H9 (cell line): ENCODE data around the gene BTG4. TPM values are rescaled to one million over a fixed set of nuclear protein-coding genes. Genes with fewer than 3 reads are reported as not detected.

Source experiments
- DNase-seq: peaks from one replicate; pipeline ENCODE4 v3.0.0-alpha.2; 2017
- H2AFZ ChIP-seq: one replicate; pipeline ENCODE4 v1.6.1; 2013; ENCODE audit warnings: mild to moderate bottlenecking, low read length, control low read depth, moderate library complexity
- H2AK5ac ChIP-seq: 2 replicates; pipeline ENCODE4 v1.6.1; 2013; ENCODE audit warnings: low read length, control low read depth, mixed read lengths; ENCODE audit not compliant: insufficient read length
- H2BK120ac ChIP-seq: one replicate; pipeline ENCODE4 v1.6.1; 2013; ENCODE audit warnings: low read depth, mild to moderate bottlenecking, low read length, control low read depth, inconsistent platforms; ENCODE audit not compliant: poor library complexity, severe bottlenecking
- H2BK12ac ChIP-seq: 2 replicates; pipeline ENCODE4 v1.6.1; 2013; ENCODE audit warnings: low read length, control low read depth, mixed read lengths, low read depth; ENCODE audit not compliant: insufficient read length
- H2BK15ac ChIP-seq: 2 replicates; pipeline ENCODE4 v1.6.1; 2013; ENCODE audit warnings: low read depth, low read length, control low read depth
- H2BK20ac ChIP-seq: one replicate; pipeline ENCODE4 v1.6.1; 2013; ENCODE audit warnings: low read depth, mild to moderate bottlenecking, low read length, control low read depth, inconsistent platforms; ENCODE audit not compliant: poor library complexity, severe bottlenecking
- H2BK5ac ChIP-seq: 2 replicates; pipeline ENCODE4 v1.6.1; 2013; ENCODE audit warnings: low read length, control low read depth, mixed read lengths; ENCODE audit not compliant: insufficient read length
- H3K14ac ChIP-seq: 2 replicates; pipeline ENCODE4 v1.6.1; 2013; ENCODE audit warnings: low read length, control low read depth; ENCODE audit not compliant: insufficient read depth
- H3K18ac ChIP-seq: 2 replicates; pipeline ENCODE4 v1.6.1; 2013; ENCODE audit warnings: low read depth, mild to moderate bottlenecking, mixed read lengths, low read length, control low read depth; ENCODE audit not compliant: insufficient read length
- H3K23ac ChIP-seq: 2 replicates; pipeline ENCODE4 v1.6.1; 2013; ENCODE audit warnings: low read length, control low read depth, mixed read lengths, low read depth; ENCODE audit not compliant: insufficient read length
- H3K23me2 ChIP-seq: 2 replicates; pipeline ENCODE4 v1.6.1; 2013; ENCODE audit warnings: low read depth, mild to moderate bottlenecking, mixed read lengths, low read length, control low read depth; ENCODE audit not compliant: insufficient read length, poor library complexity, severe bottlenecking
- H3K27ac ChIP-seq: 2 replicates; pipeline ENCODE4 v1.5.1; 2013; ENCODE audit warnings: low read length, control low read depth, mixed read lengths, low read depth; ENCODE audit not compliant: insufficient read length
- H3K27me3 ChIP-seq: 2 replicates; pipeline ENCODE4 v1.6.1; 2013; ENCODE audit warnings: low read length, control low read depth, inconsistent platforms; ENCODE audit not compliant: insufficient read depth
- H3K4ac ChIP-seq: 2 replicates; pipeline ENCODE4 v1.6.1; 2013; ENCODE audit warnings: low read depth, mild to moderate bottlenecking, control low read depth, inconsistent platforms, low read length, moderate library complexity
- H3K4me1 ChIP-seq: 2 replicates; pipeline ENCODE4 v1.6.1; 2013; ENCODE audit warnings: low read length, control low read depth, inconsistent platforms; ENCODE audit not compliant: insufficient read depth
- H3K4me2 ChIP-seq: 2 replicates; pipeline ENCODE4 v1.6.1; 2013; ENCODE audit warnings: low read length, control low read depth, mixed read lengths; ENCODE audit not compliant: insufficient read length, insufficient read depth
- H3K56ac ChIP-seq: 2 replicates; pipeline ENCODE4 v1.6.1; 2013; ENCODE audit warnings: low read depth, mild to moderate bottlenecking, mixed read lengths, low read length, control low read depth; ENCODE audit not compliant: insufficient read length
- H3K79me1 ChIP-seq: 2 replicates; pipeline ENCODE4 v1.6.1; 2013; ENCODE audit warnings: low read depth, mild to moderate bottlenecking, moderate library complexity, low read length, control low read depth, inconsistent platforms; ENCODE audit not compliant: insufficient read depth, poor library complexity, severe bottlenecking
- H3K79me2 ChIP-seq: 2 replicates; pipeline ENCODE4 v1.6.1; 2013; ENCODE audit warnings: low read length, control low read depth, inconsistent platforms; ENCODE audit not compliant: insufficient read depth
- H3K9ac ChIP-seq: 2 replicates; pipeline ENCODE4 v1.6.1; 2013; ENCODE audit warnings: low read length, control low read depth, mixed read lengths; ENCODE audit not compliant: insufficient read length; ENCODE audit errors: extremely low read depth
- H3K9me3 ChIP-seq: one replicate; pipeline ENCODE4 v1.6.1; 2013; ENCODE audit warnings: low read depth, low read length, inconsistent platforms; ENCODE audit not compliant: control insufficient read depth
- H3T11ph ChIP-seq: one replicate; pipeline ENCODE4 v1.6.1; 2013; ENCODE audit warnings: mild to moderate bottlenecking, low read length, control low read depth, inconsistent platforms
- H4K20me1 ChIP-seq: one replicate; pipeline ENCODE4 v1.6.1; 2013; ENCODE audit not compliant: control insufficient read depth, insufficient read length, insufficient read depth
- H4K5ac ChIP-seq: 2 replicates; pipeline ENCODE4 v1.6.1; 2013; ENCODE audit warnings: low read depth, mild to moderate bottlenecking, mixed read lengths, low read length, control low read depth; ENCODE audit not compliant: insufficient read length
- H4K8ac ChIP-seq: replicated peaks from 2 replicates; pipeline ENCODE4 v1.6.1; 2013; ENCODE audit warnings: low read length, control low read depth, mixed read lengths, low read depth; ENCODE audit not compliant: insufficient read length
- H4K91ac ChIP-seq: 2 replicates; pipeline ENCODE4 v1.6.1; 2013; ENCODE audit warnings: low read depth, mild to moderate bottlenecking, moderate library complexity, mixed read lengths, low read length, control low read depth; ENCODE audit not compliant: insufficient read length
- H3K27ac Mint-ChIP-seq, 3 experiments: 2 replicates in 2 of 3; 3 replicates in 1 of 3; pipeline ENCODE4 v1.8.0; 2020 to 2021; ENCODE audit warnings: mixed read lengths in 3 of 3, mild to moderate bottlenecking in 1 of 3, moderate library complexity in 1 of 3
- H3K27me3 Mint-ChIP-seq: 2 replicates; pipeline ENCODE4 v1.8.0; 2021; ENCODE audit warnings: low read depth, mild to moderate bottlenecking, moderate library complexity, mixed read lengths
- H3K36me3 Mint-ChIP-seq, 3 experiments: 2 replicates in 2 of 3; 3 replicates in 1 of 3; pipeline ENCODE4 v1.8.0; 2020 to 2021; ENCODE audit warnings: low read depth in 3 of 3, mixed read lengths in 3 of 3; ENCODE audit not compliant: insufficient read depth in 1 of 3
- H3K4me1 Mint-ChIP-seq, 2 experiments: 2 replicates each; pipeline ENCODE4 v1.8.0; 2020; ENCODE audit warnings: mixed read lengths in 2 of 2
- H3K4me3 Mint-ChIP-seq, 2 experiments: 2 replicates in 1 of 2; 3 replicates in 1 of 2; pipeline ENCODE4 v1.8.0; 2020 to 2021; ENCODE audit warnings: mild to moderate bottlenecking in 2 of 2, mixed read lengths in 2 of 2, moderate library complexity in 1 of 2
- H3K9me3 Mint-ChIP-seq, 2 experiments: 2 replicates in 1 of 2; 3 replicates in 1 of 2; pipeline ENCODE4 v1.8.0; 2020; ENCODE audit warnings: mild to moderate bottlenecking in 2 of 2, mixed read lengths in 2 of 2, moderate library complexity in 1 of 2
- WGBS: extraction: QIAGEN DNeasy Blood & Tissue Kit; methylation state at CpG from one replicate; pipeline ENCODE4 v1.1.7; 2013; ENCODE audit warnings: missing lambda C conversion rate, low lambda C conversion rate, mixed read lengths; ENCODE audit not compliant: insufficient read length; ENCODE audit errors: extremely low coverage; 5-methylcytosine and 5-hydroxymethylcytosine counted together
- total RNA-seq: library from RNA; stranded (reverse); gene quantifications from 2 replicates; pipeline ENCODE4 v1.2.1, GENCODE V29; 2021
- TF ChIP-seq, protein P1 (sequence below): fragments of 200-600 bp; sonication (generic); conservative IDR thresholded peaks from 3 replicates; pipeline ENCODE4 v1.8.0; 2021; ENCODE audit warnings: antibody characterized with exemption, mild to moderate bottlenecking

BTG4 gene
- total RNA-seq, 1 experiment from 2014 or later, result not detected

DNA sequence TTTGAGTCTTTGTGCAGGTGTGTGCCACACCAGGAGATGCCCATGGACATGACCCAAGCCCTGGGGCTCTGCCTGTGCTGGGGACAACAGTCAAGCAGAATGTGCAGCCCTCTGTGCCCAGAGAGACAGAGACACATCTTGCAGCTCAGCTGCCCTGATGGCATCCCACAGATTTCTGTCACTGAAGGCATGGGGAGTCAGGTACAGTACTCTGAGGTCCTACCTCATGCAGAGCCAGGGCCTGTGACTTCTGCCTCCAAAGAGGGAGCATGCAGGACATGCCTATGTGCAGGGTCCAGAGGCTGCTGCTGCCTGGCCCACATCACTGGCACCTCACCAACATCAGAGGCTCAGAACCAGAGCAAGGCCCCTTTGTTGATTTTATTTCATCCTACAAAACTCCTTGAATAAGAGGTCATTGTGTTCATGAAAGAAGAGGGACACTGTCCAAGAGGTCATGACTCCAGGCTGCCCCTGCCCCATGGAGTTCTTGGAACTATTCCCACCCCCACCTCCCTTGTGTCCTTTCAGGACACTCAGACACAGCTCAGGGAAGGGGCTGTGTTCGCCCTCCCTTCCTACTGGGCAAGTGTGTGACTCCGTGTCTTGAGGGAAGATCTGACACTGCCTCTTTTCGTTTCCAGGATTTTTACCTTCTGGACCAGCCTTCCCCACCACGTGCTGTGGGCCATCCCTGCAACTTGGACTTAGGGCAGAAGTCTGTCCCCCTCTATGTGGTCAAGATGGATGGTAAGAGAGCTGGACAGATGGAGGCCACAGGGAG, 62.3 kb downstream of the BTG4 start:
- H3K79me2 ChIP-seq, result no peaks in the 10 kb centered on the region
- H2BK120ac ChIP-seq, result no peak overlapping the region
- H2BK20ac ChIP-seq, result no peak overlapping the region
- H3K79me1 ChIP-seq, result no peaks in the 10 kb centered on the region
- H3K4me2 ChIP-seq, result no peak overlapping the region
- H3K14ac ChIP-seq, result no peak overlapping the region
- H2AFZ ChIP-seq, result no peak overlapping the region
- H3K56ac ChIP-seq, result no peak overlapping the region
- H3K27me3 ChIP-seq, result no peaks in the 10 kb centered on the region
- H2BK12ac ChIP-seq, result no peak overlapping the region
- H3K23me2 ChIP-seq, result no peaks in the 10 kb centered on the region
- H3K18ac ChIP-seq, result no peak overlapping the region
- TF ChIP-seq, protein P1, sequence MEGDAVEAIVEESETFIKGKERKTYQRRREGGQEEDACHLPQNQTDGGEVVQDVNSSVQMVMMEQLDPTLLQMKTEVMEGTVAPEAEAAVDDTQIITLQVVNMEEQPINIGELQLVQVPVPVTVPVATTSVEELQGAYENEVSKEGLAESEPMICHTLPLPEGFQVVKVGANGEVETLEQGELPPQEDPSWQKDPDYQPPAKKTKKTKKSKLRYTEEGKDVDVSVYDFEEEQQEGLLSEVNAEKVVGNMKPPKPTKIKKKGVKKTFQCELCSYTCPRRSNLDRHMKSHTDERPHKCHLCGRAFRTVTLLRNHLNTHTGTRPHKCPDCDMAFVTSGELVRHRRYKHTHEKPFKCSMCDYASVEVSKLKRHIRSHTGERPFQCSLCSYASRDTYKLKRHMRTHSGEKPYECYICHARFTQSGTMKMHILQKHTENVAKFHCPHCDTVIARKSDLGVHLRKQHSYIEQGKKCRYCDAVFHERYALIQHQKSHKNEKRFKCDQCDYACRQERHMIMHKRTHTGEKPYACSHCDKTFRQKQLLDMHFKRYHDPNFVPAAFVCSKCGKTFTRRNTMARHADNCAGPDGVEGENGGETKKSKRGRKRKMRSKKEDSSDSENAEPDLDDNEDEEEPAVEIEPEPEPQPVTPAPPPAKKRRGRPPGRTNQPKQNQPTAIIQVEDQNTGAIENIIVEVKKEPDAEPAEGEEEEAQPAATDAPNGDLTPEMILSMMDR, result no peak
- no peak overlapping the region for H2BK15ac ChIP-seq
- no peak overlapping the region for H3K4ac ChIP-seq
- H3K9me3 Mint-ChIP-seq, result no peaks in the 10 kb centered on the region
- DNase-seq, result no peak
- no peak overlapping the region for H2BK5ac ChIP-seq
- peaks cover 17% of the 10 kb centered on the region in 2 experiments for H3K4me1 Mint-ChIP-seq
- no peak overlapping the region for H3K23ac ChIP-seq
- H3T11ph ChIP-seq, result no peak overlapping the region
- no peak overlapping the region for H4K91ac ChIP-seq
- no peak overlapping the region for H4K5ac ChIP-seq
- no peak overlapping the region for H3K9ac ChIP-seq
- no peak overlapping the region for H2AK5ac ChIP-seq
- peaks cover 2% of the 10 kb centered on the region; the same call in 1 of the 2 replicates for H3K27me3 Mint-ChIP-seq
- H3K27ac Mint-ChIP-seq, result 0 out of 7 replicates have a peak overlapping the region, but pooled peaks of 1 of the 3 experiments have one; percentile 42
- H3K9me3 ChIP-seq, result no peaks in the 10 kb centered on the region
- H3K4me3 Mint-ChIP-seq, result no peak overlapping the region
- H3K36me3 Mint-ChIP-seq, result no peaks in the 10 kb centered on the region
- no peaks in the 10 kb centered on the region; the same call in 1 of the 2 replicates for H3K4me1 ChIP-seq
- no peak overlapping the region for H3K27ac ChIP-seq
- no CpG with 5 or more reads among the region's 4 CpGs for WGBS
- H4K8ac ChIP-seq, result no peak overlapping the region
- no peaks in the 10 kb centered on the region for H4K20me1 ChIP-seq
